ENCODE measurements around the gene TBL1XR1.

The TBL1XR1 gene

DNA sequence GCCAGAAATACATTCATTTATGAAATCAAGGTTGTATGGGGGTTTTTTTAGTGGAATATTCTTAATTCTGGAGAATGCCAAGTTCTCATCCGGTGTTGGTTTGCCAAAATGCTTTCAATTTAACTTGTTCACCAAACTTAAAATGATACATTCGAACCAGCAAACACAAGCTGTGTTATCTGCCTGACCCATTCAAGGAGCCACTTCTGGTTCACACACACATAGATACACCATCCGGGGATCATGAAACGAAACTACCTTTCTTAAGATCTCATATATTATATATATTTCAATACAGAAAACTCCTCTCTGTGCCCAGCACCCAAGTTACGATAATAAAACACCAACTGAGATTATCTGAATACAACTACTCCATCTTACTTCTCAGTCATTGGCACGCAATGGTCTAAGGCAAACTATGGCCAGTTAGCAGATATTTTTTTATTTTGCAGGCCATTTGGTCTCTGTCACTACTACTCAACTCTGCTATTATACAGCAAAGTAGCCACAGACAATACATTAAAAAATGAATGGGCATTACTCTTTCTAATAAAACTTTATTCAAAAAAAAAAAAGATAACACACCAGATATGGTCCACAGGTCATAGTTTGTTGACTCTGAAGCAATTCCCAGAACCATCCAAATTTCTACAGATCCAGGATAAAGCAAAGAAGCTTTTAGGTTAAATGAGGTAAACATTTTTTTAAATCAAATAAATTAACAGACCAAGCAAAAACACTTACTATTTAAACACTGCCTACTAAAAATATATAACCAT is 89.6 kb downstream of the TBL1XR1 start:
- no peak for DNase-seq (ENCODE audit: low spot score)

DNA sequence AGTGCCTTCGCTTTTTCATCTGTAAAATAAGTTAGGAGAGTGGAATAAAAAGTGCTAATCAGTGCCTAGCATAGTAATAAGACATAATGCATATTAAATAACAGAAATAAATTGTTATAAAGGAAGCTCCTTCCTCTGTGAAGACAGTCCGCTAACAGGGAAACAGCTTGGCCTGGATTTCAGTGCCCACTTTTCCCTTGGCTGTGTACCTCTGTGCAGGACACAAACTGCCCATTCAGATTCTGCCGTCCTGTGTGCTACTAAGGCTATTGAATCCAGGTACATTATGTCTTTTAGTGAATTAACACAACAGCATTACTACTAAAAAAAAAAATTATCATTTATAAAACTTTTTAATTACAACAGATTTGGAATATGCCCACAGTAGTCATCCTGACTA is 90.7 kb downstream of the TBL1XR1 start:
- no peak for DNase-seq (ENCODE audit: low spot score)

DNA sequence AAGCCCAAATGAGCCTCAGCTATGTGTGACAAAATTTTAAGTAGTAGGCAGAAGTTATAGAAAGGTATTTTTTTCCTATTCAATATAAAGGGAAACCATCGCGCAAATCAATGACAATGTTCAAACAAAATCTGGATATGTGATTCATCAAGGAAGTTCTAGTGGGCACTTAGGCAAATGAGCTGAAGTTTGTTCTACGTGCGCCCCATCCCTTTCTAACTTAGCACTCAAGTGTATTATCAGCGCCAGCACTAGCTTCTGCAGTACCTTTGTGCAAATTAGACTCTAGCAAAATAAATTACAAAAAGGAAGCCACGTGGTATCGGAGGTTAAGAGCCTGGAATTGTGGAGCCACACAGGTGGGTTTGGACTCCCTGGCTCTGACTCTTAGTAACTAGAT is 91.1 kb downstream of the TBL1XR1 start:
- DNase-seq (ENCODE audit: low spot score), result no peak

DNA sequence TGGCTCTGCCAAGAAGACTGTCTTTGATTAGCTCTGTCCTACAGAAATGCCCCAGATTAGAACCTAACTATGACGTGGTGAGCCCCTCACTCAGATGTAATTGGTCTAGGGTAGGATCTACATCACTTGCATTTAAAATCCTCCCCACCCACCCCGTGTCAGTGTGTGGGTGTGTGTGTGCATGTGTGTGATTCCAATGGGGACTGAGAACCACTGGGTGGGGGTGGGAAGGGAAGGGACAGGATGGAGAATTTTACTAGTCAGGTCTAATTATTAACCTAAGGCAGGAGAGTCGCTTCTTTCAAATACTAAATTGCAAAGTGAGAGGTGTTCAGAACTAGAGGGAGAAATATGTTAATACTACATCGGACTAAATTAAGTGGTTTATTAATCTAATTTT is 91.7 kb downstream of the TBL1XR1 start:
- DNase-seq (ENCODE audit: low spot score), result no peak

DNA sequence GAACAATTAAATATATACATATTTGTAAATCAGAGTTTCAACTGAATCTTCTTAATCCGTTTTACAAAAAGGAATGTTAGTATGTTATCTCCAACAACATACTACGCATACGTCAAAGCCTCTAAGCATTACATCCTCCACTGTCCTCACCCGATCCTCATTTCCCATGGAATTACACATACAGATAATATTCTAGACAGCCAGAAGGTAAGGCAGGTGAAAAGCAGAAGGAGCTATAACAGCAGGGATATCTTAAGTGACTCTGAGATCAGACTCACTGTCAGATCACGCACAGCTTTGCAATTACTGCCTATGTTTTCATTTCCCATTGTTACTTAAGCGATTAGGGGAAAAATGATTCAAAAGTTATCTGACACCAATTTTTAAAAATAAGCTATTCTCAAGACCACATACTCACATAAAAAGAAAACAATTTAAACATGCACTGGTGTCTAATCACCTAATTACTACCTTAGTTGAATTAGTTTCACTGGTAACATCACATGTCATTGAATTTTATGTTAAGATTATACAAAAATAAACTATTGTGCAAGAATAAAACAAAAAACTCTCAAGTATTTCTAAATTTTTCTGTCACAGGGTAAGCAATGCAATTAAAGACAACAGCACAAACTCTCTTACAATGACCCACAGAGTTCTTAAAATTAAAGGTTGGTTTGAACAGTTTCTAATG is 92.8 kb downstream of the TBL1XR1 start:
- no peak for DNase-seq (ENCODE audit: low spot score)

DNA sequence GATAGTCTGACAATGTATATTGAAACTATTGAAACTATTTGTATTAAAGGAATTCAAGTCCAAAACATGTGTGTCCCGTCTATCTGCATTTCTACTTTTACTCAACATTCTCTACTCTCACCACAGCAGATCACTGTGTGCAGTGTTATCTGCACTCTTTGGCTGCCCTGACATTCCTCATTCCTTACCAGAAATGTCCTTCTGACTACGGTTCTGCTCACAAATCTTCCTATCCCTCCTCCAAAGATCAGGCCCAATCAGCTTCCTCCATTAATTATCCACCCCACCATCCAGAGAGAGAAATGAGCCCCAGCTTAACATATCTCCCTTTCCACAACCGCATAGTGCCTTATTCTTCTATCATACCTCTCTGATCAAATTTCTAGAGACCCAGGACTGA is 94.7 kb downstream of the TBL1XR1 start:
- no peak for DNase-seq (ENCODE audit: low spot score)

DNA sequence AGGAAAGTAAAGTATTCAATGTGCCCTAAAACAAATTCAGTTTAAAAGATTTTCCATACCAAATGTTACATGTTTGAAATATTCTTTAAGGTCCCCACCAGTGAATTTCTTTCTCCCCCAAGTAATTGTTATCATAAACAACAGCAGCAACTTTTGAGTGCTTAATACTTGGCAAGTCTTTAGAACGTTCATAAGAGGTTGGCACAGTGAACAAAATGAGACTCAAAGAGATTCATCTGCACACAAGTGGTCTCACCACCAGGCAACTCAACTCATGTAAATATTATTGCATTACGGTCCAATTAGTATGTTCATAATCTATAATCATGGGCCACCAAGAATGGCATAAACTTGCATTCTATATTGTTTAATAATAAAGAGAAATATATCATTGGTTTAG is 98.7 kb downstream of the TBL1XR1 start:
- DNase-seq (ENCODE audit: low spot score), result no peak

DNA sequence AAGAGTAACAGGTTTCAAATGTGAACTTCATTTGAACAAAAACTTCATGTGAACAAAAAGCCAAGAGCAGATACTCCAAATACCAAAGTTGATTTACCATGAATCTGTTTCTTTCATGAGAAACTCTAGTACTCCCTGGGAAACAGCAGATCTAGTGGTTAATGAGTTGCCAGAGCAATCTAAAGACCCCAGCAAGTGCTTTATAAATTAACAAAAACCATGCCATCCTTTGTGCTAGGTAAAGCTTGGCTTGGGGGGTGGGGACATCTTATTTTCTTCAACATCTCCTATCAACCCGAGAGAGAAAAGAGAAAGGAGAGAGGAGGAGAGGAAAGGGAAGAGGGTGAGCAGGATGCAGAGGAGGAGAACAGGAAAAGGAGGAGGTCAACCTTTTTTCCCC is 100.7 kb downstream of the TBL1XR1 start:
- no peak for DNase-seq (ENCODE audit: low spot score)

DNA sequence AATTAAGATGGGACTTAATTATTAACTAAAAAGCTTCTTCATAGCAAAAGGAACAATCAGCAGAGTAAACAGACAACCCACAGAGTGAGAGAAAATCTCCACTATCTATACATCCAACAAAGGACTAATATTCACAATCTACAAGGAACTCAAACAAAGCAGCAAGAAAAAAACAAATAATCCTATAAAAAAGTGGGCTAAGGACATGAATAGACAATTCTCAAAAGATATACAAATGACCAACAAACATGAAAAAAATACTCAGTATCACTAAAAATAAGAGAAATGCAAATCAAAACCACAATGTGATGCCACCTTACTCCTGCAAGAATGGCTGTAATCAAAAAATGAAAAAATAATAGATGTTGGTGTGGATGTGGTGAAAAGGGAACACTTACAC is 103.3 kb downstream of the TBL1XR1 start:
- DNase-seq (ENCODE audit: low spot score), result no peak

DNA sequence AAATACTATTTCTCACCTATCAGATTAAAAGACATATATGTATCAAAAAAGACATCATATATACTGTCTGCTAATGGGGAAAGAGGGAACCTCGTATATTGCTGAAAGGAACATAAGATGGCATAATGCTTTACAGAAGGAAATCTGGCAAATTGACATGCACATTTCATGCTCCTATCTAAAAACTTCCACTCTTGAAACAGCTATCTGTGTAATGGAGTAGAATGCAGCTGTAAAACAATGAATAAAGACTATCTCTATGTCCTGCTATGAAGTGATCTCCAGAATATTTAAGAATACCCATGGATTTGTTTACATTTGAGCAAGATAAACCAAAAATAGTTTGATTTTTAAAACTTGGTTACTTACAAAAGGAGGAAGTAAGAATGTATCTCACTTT is 107.4 kb downstream of the TBL1XR1 start:
- DNase-seq (ENCODE audit: low spot score), result no peak

DNA sequence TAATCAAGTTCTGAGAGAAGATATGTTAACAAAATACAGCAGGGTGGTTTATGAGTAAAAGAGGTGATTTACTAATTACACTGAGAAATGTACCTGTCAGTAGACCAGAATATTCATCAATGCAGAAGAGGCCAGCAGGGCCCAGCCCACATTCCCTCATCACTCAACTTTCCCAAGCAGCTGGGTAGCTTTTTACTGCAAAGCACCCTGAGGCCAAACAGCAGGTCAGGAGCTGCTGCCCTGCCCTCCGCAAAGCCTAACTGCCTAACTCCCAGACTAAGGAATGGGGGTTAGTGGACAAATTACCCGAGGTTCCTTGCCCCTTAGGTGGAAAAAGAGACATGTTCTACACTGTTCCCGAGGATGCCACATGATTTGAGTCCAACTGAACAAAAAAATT is 108.2 kb downstream of the TBL1XR1 start:
- DNase-seq (ENCODE audit: low spot score), result no peak

DNA sequence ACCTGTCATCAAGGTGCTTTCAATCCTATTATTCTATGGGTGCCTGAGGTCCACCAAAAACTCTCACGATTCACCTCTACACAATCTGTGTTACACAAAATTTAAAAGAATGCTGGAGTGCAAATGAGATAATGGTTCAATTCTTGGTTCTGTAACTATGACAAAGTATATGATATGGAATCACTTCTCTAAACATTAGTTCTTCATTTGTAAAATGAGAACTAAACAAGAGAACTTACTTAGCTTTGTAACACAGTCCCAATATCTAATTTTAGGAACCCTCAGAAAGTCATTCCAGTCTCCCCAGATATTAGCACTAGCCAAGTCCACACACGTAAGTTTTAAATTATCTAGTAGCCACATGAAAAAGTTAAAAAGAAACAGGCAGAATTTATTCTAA is 111.5 kb downstream of the TBL1XR1 start:
- no peak for DNase-seq (ENCODE audit: low spot score)

DNA sequence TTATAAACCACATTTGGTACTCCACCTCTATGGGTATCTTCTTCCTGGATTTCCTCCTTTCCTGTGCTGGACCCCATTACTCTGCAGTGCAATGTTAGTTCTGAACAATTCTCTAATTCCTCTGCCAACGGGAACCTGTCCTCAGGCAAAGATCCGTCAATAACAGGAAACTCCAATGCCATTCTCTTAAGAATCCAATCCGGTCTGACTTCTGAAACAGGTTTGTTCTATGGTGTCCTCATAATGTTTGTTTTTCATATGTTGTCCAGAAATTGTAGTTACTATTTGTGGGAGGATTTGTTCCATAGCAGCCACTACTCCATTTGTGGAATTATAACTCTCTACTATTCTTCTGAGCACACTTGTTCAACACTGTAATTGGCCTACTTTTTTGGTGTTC is 112.7 kb downstream of the TBL1XR1 start:
- DNase-seq (ENCODE audit: low spot score), result no peak

DNA sequence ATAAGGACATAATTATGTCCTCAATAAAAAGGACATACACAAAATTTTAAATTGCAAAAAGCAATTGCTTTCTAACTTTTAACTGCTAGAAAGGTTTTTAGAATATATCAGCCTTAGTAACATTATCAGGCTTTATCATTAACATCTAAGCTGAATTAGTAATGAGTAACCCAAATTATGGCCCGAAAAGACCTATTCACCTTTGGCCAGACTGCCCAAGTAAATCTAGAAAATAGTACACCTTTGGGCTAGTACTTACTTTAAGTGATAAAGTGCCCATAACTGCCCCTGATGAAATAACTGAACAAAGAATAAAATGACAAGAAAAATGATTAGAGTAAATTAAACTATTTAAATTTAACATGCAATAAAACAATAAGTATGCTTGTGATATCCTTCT is 117.2 kb downstream of the TBL1XR1 start:
- no peak for DNase-seq (ENCODE audit: low spot score)

DNA sequence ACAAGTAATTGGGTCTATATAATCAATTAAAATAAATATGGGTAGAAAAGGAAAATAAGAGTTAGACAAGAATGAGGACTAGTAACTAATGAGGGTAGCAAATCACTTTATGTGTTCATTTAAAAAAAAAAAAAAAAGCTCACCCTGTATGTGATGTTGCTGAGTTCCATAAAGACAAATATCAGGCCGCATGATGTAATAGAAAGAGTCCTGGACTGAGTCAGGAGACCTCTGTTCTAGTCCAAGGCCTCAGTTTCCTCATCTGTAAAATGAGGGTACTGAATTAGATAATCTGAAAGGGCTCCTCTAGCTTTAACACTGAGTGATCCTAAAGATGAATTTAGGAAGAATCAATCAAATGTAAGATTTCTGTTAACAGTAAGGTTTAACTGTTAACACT is 117.6 kb downstream of the TBL1XR1 start:
- DNase-seq (ENCODE audit: low spot score), result no peak

DNA sequence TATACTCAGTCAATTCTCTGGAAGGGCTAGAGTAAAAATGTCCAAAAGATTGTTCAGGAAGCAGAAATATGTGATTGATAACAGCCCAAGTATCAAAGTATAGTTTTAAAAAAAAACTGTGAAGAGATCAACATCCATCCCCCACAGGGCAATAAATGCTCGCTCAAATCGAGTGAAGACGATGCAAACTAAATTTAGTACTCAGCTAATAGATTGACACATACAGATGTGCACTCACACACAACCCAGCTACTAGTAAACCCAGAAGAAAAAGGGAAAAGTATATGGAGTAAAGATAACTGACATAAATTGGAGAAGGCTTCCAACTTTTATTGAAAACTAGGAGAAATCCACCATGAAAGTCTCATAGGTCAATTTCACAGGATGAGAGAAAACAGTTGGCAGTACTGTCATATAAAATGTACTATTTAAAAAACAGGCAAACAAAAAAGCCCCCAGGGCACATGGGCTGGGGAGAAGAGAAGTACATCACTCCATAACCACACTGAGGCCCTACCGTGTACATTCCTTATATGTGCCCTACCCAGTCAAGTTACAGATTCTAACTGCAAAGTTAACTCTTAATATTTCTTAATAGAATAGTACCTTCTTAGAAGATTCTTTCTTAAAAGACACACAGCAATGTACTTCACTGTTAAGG is 125.7 kb downstream of the TBL1XR1 start:
- DNase-seq (ENCODE audit: low spot score), result no peak

DNA sequence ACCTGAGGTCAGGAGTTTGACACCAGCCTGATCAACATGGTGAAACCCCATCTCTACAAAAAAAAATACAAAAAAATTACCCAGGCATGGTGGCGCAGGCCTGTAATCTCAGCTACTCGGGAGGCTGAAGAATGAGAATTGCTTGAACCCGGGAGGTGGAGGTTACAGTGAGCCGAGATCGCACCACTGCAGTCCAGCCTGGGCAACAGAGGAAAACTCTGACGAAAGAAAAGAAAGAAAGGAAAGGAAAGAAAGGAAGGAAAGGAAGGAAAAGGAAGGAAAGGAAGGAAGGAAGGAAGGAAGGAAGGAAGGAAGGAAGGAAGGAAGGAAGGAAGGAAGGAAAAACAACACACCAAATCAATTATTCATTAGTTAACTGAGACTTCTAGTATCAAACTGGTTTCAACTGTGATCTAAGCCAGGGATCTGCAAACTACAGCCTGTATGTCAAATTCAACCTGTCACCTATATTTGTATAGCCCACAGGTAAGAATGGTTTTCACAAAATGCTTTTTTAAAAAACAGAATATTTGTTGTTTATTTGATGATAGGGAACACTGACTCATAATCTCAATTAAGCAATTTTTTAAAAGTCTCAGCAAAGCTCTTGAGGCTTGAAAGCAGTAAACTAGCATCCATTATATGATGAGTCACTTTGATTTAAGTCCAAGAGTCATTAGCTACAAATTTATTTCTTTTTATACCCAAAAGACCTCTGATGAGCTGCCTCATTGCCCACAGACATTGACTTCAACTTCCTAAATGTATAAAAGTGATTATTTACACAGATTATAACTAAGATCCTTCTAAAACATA is 127.6 kb downstream of the TBL1XR1 start:
- DNase-seq (ENCODE audit: low spot score), result no peak

DNA sequence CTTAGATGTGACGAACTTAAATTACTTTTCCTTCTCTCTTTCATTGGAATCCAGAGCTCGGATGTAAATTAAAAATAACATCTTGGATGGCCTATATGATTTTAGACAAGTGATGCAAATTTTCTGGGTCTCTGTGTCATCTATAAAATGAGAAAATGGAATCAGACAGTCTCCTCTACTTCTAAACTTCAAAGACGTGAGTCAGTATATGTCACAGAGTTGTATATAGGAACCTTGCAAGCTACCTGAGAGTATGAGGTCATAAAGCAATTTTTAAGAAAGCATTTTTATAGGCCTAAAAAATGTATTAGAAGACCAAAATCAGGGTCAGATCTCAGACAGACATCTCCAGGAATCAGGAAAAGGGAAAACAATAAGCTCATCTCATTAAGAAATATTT is 128.3 kb downstream of the TBL1XR1 start:
- no peak for DNase-seq (ENCODE audit: low spot score)

DNA sequence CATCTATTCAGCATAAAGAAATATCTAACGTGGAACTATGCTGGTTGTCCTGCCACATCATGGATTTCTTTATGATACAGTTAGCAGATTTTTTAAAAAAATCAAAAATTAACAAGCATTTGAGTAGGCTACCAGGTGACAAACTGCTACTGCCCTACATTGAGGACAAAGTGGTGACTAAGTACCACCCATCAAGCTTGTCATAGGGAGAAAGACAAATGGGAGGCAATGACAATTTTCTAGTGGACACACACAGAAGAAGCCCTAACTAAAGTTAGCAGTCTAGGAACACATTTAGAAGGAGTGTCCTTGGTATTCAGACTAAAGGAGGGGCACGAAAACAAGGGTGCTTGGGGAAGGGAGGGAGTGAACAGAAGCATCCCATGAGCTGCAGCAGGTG is 131.2 kb downstream of the TBL1XR1 start:
- DNase-seq (ENCODE audit: low spot score), result no peak

DNA sequence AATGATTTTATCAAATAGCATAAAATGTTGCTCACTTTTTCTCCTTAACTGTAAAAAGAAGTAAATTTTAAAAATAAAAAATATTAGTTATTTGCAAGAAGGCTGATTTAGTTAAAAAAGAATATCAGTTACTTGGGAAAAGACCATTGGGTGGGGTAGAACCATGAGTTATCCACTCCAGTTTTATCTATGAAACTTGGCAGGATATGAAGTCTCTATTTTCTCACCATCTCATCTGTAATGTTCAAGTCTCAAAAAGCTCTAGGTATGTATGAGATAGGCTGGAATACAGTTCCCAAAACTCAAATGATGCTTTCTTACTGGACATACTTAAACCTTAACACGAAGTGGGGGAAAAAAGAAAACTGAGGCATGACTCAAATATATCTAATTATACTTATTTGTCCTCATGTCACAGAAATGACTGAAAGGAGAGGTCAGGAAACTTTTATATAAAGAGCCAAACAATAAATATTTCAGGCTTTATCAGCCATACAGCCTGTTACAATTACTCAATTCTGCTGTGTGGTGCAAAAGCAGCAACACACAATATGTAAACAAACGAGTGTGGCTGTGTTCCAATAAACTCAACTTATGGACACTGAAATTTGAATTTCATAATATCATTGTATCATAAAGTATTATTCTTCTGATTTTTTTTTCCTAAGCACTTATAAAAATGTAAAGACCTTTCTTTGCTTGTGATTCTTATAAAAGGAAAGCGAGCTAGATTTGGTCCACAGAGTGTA is 131.8 kb downstream of the TBL1XR1 start:
- DNase-seq (ENCODE audit: low spot score), result no peak

DNA sequence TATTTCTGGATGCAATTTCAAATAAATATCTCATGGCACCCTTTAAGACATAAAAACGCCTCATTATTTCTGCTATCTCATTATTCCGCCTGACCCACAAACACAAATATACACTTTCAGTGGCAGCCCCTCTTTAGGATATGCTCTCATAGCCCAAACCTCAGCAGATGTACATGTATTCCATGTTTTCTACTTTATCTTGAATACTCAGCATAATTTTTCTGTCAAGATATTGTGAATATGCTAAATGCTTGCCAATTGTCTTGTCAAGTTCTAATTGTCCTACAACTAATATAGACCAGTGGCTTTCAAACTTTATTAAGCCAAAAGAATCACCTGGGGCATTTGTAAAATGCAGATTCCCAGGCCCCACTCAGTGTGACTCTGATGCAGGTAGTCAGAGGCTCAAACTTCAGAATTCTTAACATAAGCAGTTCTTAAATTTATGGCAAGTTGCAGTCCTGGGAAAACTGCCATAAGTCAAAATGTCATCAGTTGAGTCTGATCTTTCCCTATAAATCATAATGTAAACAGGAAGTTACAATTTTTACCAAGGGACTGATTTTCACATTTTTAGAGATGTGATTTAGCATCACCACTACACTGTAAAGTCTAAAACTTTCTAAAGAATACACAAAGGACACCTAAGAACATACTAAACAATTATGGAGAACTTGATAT is 135.1 kb downstream of the TBL1XR1 start:
- DNase-seq (ENCODE audit: low spot score), result no peak

Measured in D341Med (cell line).